ENCODE data around the gene MIAT.

The MIAT gene

DNA sequence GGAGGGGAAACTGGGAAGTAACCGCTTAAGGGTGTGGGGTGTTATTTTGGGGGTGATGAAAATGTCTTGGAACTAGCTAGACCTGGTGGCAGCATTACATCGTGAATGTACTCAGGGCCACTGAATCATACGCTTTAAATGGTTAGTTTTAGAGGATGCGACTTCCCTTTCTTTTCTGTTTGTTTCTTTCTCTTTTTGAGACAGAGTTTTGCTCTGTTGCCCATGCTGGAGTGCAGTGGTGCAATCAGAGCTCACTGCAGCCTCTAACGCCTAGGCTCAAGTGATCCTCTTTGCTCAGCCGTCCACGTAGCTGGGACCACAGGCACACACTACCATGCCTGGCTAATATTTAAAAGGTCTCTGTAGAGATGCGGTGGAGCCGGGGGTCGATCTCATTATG, 5.6 kb upstream of the MIAT start:
- Histone ChIP-seq H3K27me3 (ENCODE audit: control insufficient read depth, insufficient read depth, low read length) (peaks cover 4% of the 10 kb centered on the region), H3K79me2 (no peaks in the 10 kb centered on the region), H3K9me3 (ENCODE audit: control insufficient read depth, low read length) (no peaks in the 10 kb centered on the region), H3K4me3 (ENCODE audit: low read depth, low read length) (no peak overlapping the region), H3K27ac (no peak overlapping the region), H2AFZ (no peak overlapping the region), H3K4me2 (ENCODE audit: low read length) (no peak overlapping the region), H3K4me1 (no peaks in the 10 kb centered on the region), H3K36me3 (ENCODE audit: control insufficient read depth, insufficient read depth, low read length) (no peaks in the 10 kb centered on the region), H3K9ac (no peak overlapping the region)
- TF ChIP-seq, protein P1, sequence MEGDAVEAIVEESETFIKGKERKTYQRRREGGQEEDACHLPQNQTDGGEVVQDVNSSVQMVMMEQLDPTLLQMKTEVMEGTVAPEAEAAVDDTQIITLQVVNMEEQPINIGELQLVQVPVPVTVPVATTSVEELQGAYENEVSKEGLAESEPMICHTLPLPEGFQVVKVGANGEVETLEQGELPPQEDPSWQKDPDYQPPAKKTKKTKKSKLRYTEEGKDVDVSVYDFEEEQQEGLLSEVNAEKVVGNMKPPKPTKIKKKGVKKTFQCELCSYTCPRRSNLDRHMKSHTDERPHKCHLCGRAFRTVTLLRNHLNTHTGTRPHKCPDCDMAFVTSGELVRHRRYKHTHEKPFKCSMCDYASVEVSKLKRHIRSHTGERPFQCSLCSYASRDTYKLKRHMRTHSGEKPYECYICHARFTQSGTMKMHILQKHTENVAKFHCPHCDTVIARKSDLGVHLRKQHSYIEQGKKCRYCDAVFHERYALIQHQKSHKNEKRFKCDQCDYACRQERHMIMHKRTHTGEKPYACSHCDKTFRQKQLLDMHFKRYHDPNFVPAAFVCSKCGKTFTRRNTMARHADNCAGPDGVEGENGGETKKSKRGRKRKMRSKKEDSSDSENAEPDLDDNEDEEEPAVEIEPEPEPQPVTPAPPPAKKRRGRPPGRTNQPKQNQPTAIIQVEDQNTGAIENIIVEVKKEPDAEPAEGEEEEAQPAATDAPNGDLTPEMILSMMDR (IDR thresholded peaks at IDR 0.05): no peak

DNA sequence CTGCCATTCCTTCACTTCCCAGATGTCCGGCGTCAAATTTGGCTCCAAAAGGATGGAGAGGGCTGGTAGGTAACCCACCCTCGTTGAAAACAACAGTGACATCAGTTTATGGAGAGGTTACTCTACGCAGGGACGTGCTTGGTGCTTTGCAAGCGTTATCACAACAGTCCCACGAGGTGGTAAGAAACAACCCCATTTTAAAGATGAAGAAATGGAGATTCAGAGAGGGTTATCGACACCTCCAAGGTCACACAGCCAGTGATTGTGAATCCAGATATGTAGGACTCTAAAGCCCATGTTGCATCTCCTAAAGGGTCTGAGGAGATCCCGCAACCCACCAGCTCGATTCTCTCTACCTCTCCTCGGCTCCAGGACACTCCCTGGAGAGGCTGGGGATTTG, 773 bp downstream of the MIAT start:
- H3K27ac ChIP-seq: no peak overlapping the region
- peak overlapping the region; percentile 21 for H3K4me2 ChIP-seq (ENCODE audit: low read length)
- no peak overlapping the region for H3K4me3 ChIP-seq (ENCODE audit: low read depth, low read length)
- no peaks in the 10 kb centered on the region for H3K4me1 ChIP-seq
- H3K36me3 ChIP-seq (ENCODE audit: control insufficient read depth, insufficient read depth, low read length): no peaks in the 10 kb centered on the region
- no peaks in the 10 kb centered on the region for H3K9me3 ChIP-seq (ENCODE audit: control insufficient read depth, low read length)
- H2AFZ ChIP-seq: no peak overlapping the region
- peaks cover 14% of the 10 kb centered on the region for H3K27me3 ChIP-seq (ENCODE audit: control insufficient read depth, insufficient read depth, low read length)
- H3K79me2 ChIP-seq: no peaks in the 10 kb centered on the region
- H3K9ac ChIP-seq: no peak overlapping the region
- TF ChIP-seq, protein P1 (IDR thresholded peaks at IDR 0.05): no peak

DNA sequence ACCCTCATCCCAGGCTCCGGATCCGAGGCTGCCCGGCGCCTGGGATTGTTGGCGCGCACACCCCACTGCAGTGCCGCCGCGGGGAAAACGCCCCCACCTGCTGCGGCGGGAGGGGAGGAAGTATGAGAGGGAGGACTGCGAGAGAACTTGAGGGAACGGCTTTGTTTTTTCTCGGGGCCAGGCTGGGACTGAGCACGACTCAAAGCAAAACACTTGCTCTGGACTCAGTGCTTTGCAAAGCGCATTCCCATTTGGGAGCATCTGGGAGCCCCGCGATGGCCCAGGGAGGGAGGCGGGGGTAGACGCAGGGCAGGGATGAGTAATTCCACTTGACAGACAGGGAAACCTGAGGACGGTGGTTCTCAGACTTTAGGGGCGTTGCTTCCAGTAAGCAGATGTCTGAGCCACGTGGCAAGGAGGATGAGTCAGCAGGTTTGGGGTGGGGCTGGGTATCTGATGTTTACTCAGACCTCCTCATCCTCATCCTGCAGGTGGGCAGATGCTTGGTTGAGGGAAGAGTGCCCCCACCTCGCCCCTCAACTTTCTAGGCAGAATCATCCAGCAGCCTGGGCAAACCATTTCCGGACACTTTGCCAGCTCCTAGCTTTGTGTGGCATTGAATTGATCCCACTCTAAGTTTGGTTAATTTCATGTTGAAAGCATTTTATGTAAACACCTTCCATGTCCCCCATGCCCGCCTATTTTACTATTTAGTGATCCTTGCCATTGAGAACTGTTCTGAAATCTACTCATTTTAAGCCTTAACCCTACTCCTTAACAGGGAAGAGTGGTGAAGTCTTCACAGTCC, 1.5 kb downstream of the MIAT start:
- H2AFZ ChIP-seq: no peak overlapping the region
- TF ChIP-seq, protein P1 (IDR thresholded peaks at IDR 0.05): no peak
- no peak overlapping the region for H3K9ac ChIP-seq
- H3K36me3 ChIP-seq (ENCODE audit: control insufficient read depth, insufficient read depth, low read length): no peaks in the 10 kb centered on the region
- H3K9me3 ChIP-seq (ENCODE audit: control insufficient read depth, low read length): no peaks in the 10 kb centered on the region
- no peak overlapping the region for H3K27ac ChIP-seq
- no peaks in the 10 kb centered on the region for H3K79me2 ChIP-seq
- H3K4me2 ChIP-seq (ENCODE audit: low read length): peak overlapping the region; percentile 21
- H3K27me3 ChIP-seq (ENCODE audit: control insufficient read depth, insufficient read depth, low read length): peaks cover 14% of the 10 kb centered on the region
- no peak overlapping the region for H3K4me3 ChIP-seq (ENCODE audit: low read depth, low read length)
- no peaks in the 10 kb centered on the region for H3K4me1 ChIP-seq

DNA sequence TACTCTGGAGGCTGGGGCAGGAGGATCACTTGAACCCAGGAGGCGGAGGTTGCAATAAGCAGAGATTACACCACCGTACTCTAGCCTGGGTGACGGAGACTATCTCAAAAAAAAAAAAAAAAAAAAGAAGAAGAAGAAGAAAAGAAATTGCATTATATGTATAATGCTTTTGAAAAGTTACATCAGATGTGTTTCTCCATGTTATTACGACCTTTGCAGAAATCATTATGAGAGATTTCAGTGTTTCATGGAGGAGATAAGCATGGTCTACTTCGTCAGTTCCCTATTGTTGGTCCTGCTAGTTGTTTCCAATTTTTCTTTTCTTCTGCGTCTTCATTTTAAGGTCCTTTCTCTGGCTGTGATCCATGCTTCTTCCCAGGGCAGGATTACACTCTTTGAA, 3.0 kb downstream of the MIAT start:
- Histone ChIP-seq H3K36me3 (ENCODE audit: control insufficient read depth, insufficient read depth, low read length) (no peaks in the 10 kb centered on the region), H3K9me3 (ENCODE audit: control insufficient read depth, low read length) (no peaks in the 10 kb centered on the region), H3K79me2 (no peaks in the 10 kb centered on the region), H2AFZ (no peak overlapping the region), H3K27me3 (ENCODE audit: control insufficient read depth, insufficient read depth, low read length) (peaks cover 14% of the 10 kb centered on the region), H3K9ac (no peak overlapping the region), H3K4me1 (no peaks in the 10 kb centered on the region), H3K27ac (no peak overlapping the region), H3K4me2 (ENCODE audit: low read length) (no peak overlapping the region), H3K4me3 (ENCODE audit: low read depth, low read length) (no peak overlapping the region)
- TF ChIP-seq, protein P1 (IDR thresholded peaks at IDR 0.05): no peak

Data from parathyroid adenoma (tissue), 2 donors.